K562 (cell line): Measurements from ENCODE around the gene GEMIN7. TPM values are rescaled to one million over a fixed set of nuclear protein-coding genes. Genes with fewer than 3 reads are reported as not detected.

Experiments
- ATAC-seq: fragments of 200-7000 bp; cut with Tn5 transposase; 3 replicates; pipeline ENCODE4 v1.9.1; 2020; ENCODE audit warnings: moderate library complexity
- BruUV-seq: library from RNA; stranded (reverse); fragments of 400-500 nt; replicated peaks from 2 replicates; lab custom pipeline; 2021; lab: Mats Ljungman, UMichigan
- CTCF ChIA-PET: fragments of 300-600 bp; formaldehyde crosslinking; extraction: SDS; loops from one replicate; lab custom pipeline; 2021; ENCODE audit warnings: low intra/inter-chr PET ratio; lab: Yijun Ruan, JAX
- POLR2A ChIA-PET: fragments of 300-600, 350-650 bp; sonication (Branson Sonifier 250); formaldehyde crosslinking; extraction: SDS; loops from one replicate; lab custom pipeline; 2021; ENCODE audit warnings: antibody characterized with exemption, inconsistent platforms; lab: Yijun Ruan, JAX
- DNase-seq, 4 experiments: peaks; one replicate each; pipeline versions ENCODE4 v3.0.0 to v3.0.0-alpha.2; 2011 to 2018; ENCODE audit warnings: low spot score in 3 of 4, mixed read lengths in 3 of 4; ENCODE audit errors: extremely low read depth in 1 of 4
- FAIRE-seq: peaks from 2 replicates; lab custom pipeline; 2011; peaks lifted over from hg19 to GRCh38; lab: Jason Lieb, UNC
- H2AFZ ChIP-seq: 2 replicates; pipeline ENCODE4 v1.6.0; 2011; ENCODE audit warnings: low read depth, low read length, control low read depth, inconsistent platforms
- H3K27ac ChIP-seq: fragments of 200-600 bp; 3 replicates; pipeline ENCODE4 v1.8.0; 2011; ENCODE audit warnings: low read depth, mild to moderate bottlenecking, control low read depth, inconsistent platforms, low read length, moderate library complexity, mixed read lengths; ENCODE audit errors: extremely low read depth
- H3K27me3 ChIP-seq, 2 experiments: fragments of 300-600 bp in 1 of 2; 2 replicates in 1 of 2; 3 replicates in 1 of 2; pipeline versions ENCODE4 v1.6.0 to v1.8.0; 2011; ENCODE audit warnings: inconsistent platforms in 2 of 2, low read length in 2 of 2, mild to moderate bottlenecking in 1 of 2, mixed read lengths in 1 of 2, moderate library complexity in 1 of 2; ENCODE audit not compliant: control insufficient read depth in 2 of 2, insufficient read depth in 2 of 2
- H3K36me3 ChIP-seq: fragments of 300-600 bp; 3 replicates; pipeline ENCODE4 v1.8.0; 2011; ENCODE audit warnings: mild to moderate bottlenecking, low read length, inconsistent platforms; ENCODE audit not compliant: control insufficient read depth, insufficient read depth
- H3K4me1 ChIP-seq, 2 experiments: fragments of 200-600 bp in 1 of 2; replicated peaks in 1 of 2; 2 replicates in 1 of 2; 3 replicates in 1 of 2; pipeline versions ENCODE4 v1.5.1 to v1.8.0; 2011; ENCODE audit warnings: inconsistent platforms in 2 of 2, low read length in 2 of 2, mild to moderate bottlenecking in 1 of 2, mixed read lengths in 1 of 2, moderate library complexity in 1 of 2; ENCODE audit not compliant: control insufficient read depth in 2 of 2, insufficient read depth in 2 of 2
- H3K4me2 ChIP-seq: 2 replicates; pipeline ENCODE4 v1.6.1; 2011; ENCODE audit warnings: low read length, control low read depth, inconsistent platforms, mixed read lengths; ENCODE audit not compliant: insufficient read depth
- H3K4me3 ChIP-seq: fragments of 200-600 bp; sonication (generic), shearing (Covaris generic); 2 replicates; pipeline ENCODE4 v1.5.1; 2016; ENCODE audit warnings: control low read depth, inconsistent platforms
- H3K79me2 ChIP-seq: fragments of 200-600 bp; 3 replicates; pipeline ENCODE4 v1.8.0; 2011; ENCODE audit warnings: low read length, inconsistent platforms; ENCODE audit not compliant: control insufficient read depth, insufficient read depth
- H3K9ac ChIP-seq, 2 experiments: 2 replicates each; pipeline versions ENCODE4 v1.6.0 to v1.6.1; 2011; ENCODE audit warnings: low read depth in 2 of 2, low read length in 2 of 2, control low read depth in 1 of 2, inconsistent platforms in 1 of 2, mild to moderate bottlenecking in 1 of 2, mixed read lengths in 1 of 2; ENCODE audit not compliant: insufficient read depth in 1 of 2
- H3K9me1 ChIP-seq: one replicate; pipeline ENCODE4 v1.6.0; 2011; ENCODE audit warnings: inconsistent platforms, mild to moderate bottlenecking, low read length, moderate library complexity; ENCODE audit not compliant: control insufficient read depth, insufficient read depth
- H3K9me3 ChIP-seq: replicated peaks from 2 replicates; pipeline ENCODE4 v1.5.1; 2011; ENCODE audit warnings: low read depth, low read length, inconsistent platforms; ENCODE audit not compliant: control insufficient read depth, insufficient read depth
- H4K20me1 ChIP-seq: replicated peaks from 2 replicates; pipeline ENCODE4 v1.6.1; 2011; ENCODE audit warnings: low read length, inconsistent platforms, mixed read lengths; ENCODE audit not compliant: control insufficient read depth, insufficient read depth
- CEBPB ChIP-seq: fragments of 450-650 bp; IDR thresholded peaks from 2 replicates; pipeline ENCODE4 v1.6.1; 2016; ENCODE audit warnings: missing genetic modification characterization, missing compliant biosample characterization
- DDX20 ChIP-seq: fragments of 450-650 bp; IDR thresholded peaks from 2 replicates; pipeline ENCODE4 v1.6.1; 2016; ENCODE audit warnings: missing genetic modification characterization, low read depth, mild to moderate bottlenecking, missing compliant biosample characterization, moderate library complexity
- FOXK1 ChIP-seq: sonication (generic); formaldehyde crosslinking; IDR thresholded peaks from 2 replicates; pipeline ENCODE4 v1.8.0; 2022; ENCODE audit warnings: missing genetic modification reagents, mild to moderate bottlenecking, borderline replicate concordance
- FOXO4 ChIP-seq: fragments of 450-650 bp; formaldehyde crosslinking; IDR thresholded peaks from 2 replicates; pipeline ENCODE4 v1.4.0; 2020; ENCODE audit warnings: mild to moderate bottlenecking, moderate library complexity
- ILF3 ChIP-seq: fragments of 450-650 bp; IDR thresholded peaks from 2 replicates; pipeline ENCODE4 v1.6.1; 2018; ENCODE audit warnings: antibody characterized with exemption, mild to moderate bottlenecking, moderate library complexity, borderline replicate concordance
- MCM3 ChIP-seq: fragments of 450-650 bp; IDR thresholded peaks from 2 replicates; pipeline ENCODE4 v1.6.1; 2016
- MEIS2 ChIP-seq: fragments of 450-650 bp; IDR thresholded peaks from 2 replicates; pipeline ENCODE4 v1.6.1; 2014; ENCODE audit warnings: mild to moderate bottlenecking; ENCODE audit not compliant: partially characterized antibody
- NFRKB ChIP-seq: fragments of 450-650 bp; IDR thresholded peaks from 2 replicates; pipeline ENCODE4 v1.6.1; 2016; ENCODE audit warnings: low read depth
- POLR3A ChIP-seq: IDR thresholded peaks from 2 replicates; pipeline ENCODE4 v1.6.1; 2011; ENCODE audit warnings: borderline replicate concordance, mild to moderate bottlenecking, moderate library complexity; ENCODE audit not compliant: insufficient read length, insufficient read depth; ENCODE audit errors: extremely low read depth
- SLC30A9 ChIP-seq: fragments of 250-450 bp; sonication (Bioruptor Pico); IDR thresholded peaks from 2 replicates; pipeline ENCODE4 v1.8.0; 2022; ENCODE audit warnings: mild to moderate bottlenecking, moderate library complexity
- YBX1 ChIP-seq: fragments of 450-650 bp; IDR thresholded peaks from 2 replicates; pipeline ENCODE4 v1.7.1; 2016; ENCODE audit warnings: mild to moderate bottlenecking
- WGBS: fragments of 100-300 bp; shearing (Covaris generic); methylation state at CpG from one replicate; pipeline ENCODE4 v1.1.6; 2016; ENCODE audit warnings: low coverage, mixed read lengths; ENCODE audit not compliant: insufficient coverage; ENCODE audit errors: missing lambda C conversion rate; 5-methylcytosine and 5-hydroxymethylcytosine counted together
- in situ Hi-C: fragments of 300-500 bp; cut with MboI; formaldehyde crosslinking; loops from 4 replicates; pipeline ENCODE4 v1.15.0; 2018; ENCODE audit warnings: inconsistent platforms, mixed read lengths
- intact Hi-C: fragments of 100-400 bp; cut with micrococcal nuclease; formaldehyde crosslinking; loops from 2 replicates; pipeline ENCODE4 v1.14.2; 2022
- polyA plus RNA-seq, 8 experiments: library from polyadenylated mRNA; depleted of rRNA in 4 of 8; stranded (reverse) in 5 of 8; unstranded in 3 of 8; fragments of >200 nt; fragmentation: Nextera tagmentation in 2 of 8; fragmentation: Illumina TruSeq in 1 of 8; extraction: Ambion mirVana in 2 of 8; extraction: Trizol in 1 of 8; gene quantifications; 2 replicates each; pipeline versions ENCODE4 v1.2.1 to v1.2.3, GENCODE V29; 2011 to 2014; ENCODE audit warnings: inconsistent platforms in 1 of 8, missing spikeins in 1 of 8
- total RNA-seq, 7 experiments: library from RNA; depleted of rRNA in 6 of 7; stranded (reverse); fragments of >200 nt in 6 of 7; fragmentation: Illumina TruSeq in 2 of 7; extraction: Trizol in 2 of 7; gene quantifications; 2 replicates each; pipeline versions ENCODE4 v1.2.1 to v1.2.3, GENCODE V29; 2011 to 2021; ENCODE audit warnings: low replicate concordance in 1 of 7
- TF ChIP-seq, protein P1 (sequence below): sonication (generic); formaldehyde crosslinking; IDR thresholded peaks from 2 replicates; pipeline ENCODE4 v1.8.1; 2023; ENCODE audit warnings: mild to moderate bottlenecking, missing genetic modification reagents
- TF ChIP-seq, protein P2 (sequence below): fragments of 450-650 bp; formaldehyde crosslinking; IDR thresholded peaks from 2 replicates; pipeline ENCODE4 v1.4.0; 2020; ENCODE audit warnings: mild to moderate bottlenecking, moderate library complexity
- TF ChIP-seq, protein P3 (sequence below), 3 experiments: fragments of 200-800 bp in 1 of 3; sonication (Bioruptor generic) in 1 of 3; sonication (generic) in 1 of 3; formaldehyde crosslinking in 1 of 3; IDR thresholded peaks; 2 replicates each; pipeline versions ENCODE4 v1.6.1 to v1.8.0; 2016 to 2022; ENCODE audit warnings: mild to moderate bottlenecking in 2 of 3, missing compliant biosample characterization in 2 of 3, missing genetic modification characterization in 2 of 3, missing genetic modification reagents in 1 of 3

GEMIN7 gene
- total and polyA plus RNA-seq, 9 of the 15 experiments (the other 6 are each of a cell fraction or from before 2014, with no cell fraction given): 23.1 to 124 (median 54.9) TPM

GRCh38 chr19:45112111-45112827 lies 33.2 kb downstream of the GEMIN7 start:
- WGBS: 90% methylated on average over 10 of the region's 11 CpGs
- Histone ChIP-seq H3K79me2 (peaks cover 82% of the 10 kb centered on the region), H3K4me3 (no peak overlapping the region), H4K20me1 (peaks cover 20% of the 10 kb centered on the region; the same call in 1 of the 2 replicates), H3K36me3 (peaks cover 23% of the 10 kb centered on the region; the same call in 2 of the 3 replicates), H3K4me2 (no peak overlapping the region), H3K9me1 (peaks cover 5% of the 10 kb centered on the region), H3K27me3 (no peaks in the 10 kb centered on the region), H3K9ac (0 out of 4 replicates have a peak overlapping the region, but pooled peaks of 1 of the 2 experiments have one; percentile 22), H3K4me1 (peaks cover 8 to 26% of the 10 kb centered on the region in 2 experiments; a peak in 4 of 5 replicates), H2AFZ (no peak overlapping the region), H3K9me3 (no peaks in the 10 kb centered on the region), H3K27ac (no peak overlapping the region)
- CTCF ChIA-PET: no interaction called here
- in situ Hi-C loops: no loop called here
- DNase-seq: no peak
- intact Hi-C loops: no loop called here
- no TSS peak for BruUV-seq
- ATAC-seq: no peak
- FAIRE-seq: no peak
- POLR2A ChIA-PET: interaction anchor here (0.5 to 1.4 kb wide), 6 partner anchors 9 to 135 kb away, joined by 3 to 6 read pairs (median 4); no protein-coding TSS in a partner anchor
- TF ChIP-seq CEBPB (tag): no peak
- no peak for TF ChIP-seq MCM3
- TF ChIP-seq FOXK1: no peak
- TF ChIP-seq MEIS2: no peak
- no peak for TF ChIP-seq ILF3
- TF ChIP-seq, protein P1, sequence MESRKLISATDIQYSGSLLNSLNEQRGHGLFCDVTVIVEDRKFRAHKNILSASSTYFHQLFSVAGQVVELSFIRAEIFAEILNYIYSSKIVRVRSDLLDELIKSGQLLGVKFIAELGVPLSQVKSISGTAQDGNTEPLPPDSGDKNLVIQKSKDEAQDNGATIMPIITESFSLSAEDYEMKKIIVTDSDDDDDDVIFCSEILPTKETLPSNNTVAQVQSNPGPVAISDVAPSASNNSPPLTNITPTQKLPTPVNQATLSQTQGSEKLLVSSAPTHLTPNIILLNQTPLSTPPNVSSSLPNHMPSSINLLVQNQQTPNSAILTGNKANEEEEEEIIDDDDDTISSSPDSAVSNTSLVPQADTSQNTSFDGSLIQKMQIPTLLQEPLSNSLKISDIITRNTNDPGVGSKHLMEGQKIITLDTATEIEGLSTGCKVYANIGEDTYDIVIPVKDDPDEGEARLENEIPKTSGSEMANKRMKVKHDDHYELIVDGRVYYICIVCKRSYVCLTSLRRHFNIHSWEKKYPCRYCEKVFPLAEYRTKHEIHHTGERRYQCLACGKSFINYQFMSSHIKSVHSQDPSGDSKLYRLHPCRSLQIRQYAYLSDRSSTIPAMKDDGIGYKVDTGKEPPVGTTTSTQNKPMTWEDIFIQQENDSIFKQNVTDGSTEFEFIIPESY (CRISPR knock-in tag): no peak
- TF ChIP-seq POLR3A: no peak
- TF ChIP-seq, protein P2, sequence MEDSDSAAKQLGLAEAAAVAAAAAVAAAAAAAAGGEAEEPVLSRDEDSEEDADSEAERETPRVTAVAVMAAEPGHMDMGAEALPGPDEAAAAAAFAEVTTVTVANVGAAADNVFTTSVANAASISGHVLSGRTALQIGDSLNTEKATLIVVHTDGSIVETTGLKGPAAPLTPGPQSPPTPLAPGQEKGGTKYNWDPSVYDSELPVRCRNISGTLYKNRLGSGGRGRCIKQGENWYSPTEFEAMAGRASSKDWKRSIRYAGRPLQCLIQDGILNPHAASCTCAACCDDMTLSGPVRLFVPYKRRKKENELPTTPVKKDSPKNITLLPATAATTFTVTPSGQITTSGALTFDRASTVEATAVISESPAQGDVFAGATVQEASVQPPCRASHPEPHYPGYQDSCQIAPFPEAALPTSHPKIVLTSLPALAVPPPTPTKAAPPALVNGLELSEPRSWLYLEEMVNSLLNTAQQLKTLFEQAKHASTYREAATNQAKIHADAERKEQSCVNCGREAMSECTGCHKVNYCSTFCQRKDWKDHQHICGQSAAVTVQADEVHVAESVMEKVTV: no peak
- TF ChIP-seq SLC30A9: no peak
- no peak for TF ChIP-seq DDX20 (tag)
- TF ChIP-seq FOXO4 (CRISPR knock-in tag): no peak
- TF ChIP-seq, protein P3, sequence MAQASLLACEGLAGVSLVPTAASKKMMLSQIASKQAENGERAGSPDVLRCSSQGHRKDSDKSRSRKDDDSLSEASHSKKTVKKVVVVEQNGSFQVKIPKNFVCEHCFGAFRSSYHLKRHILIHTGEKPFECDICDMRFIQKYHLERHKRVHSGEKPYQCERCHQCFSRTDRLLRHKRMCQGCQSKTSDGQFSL (CRISPR knock-in tag; IDR thresholded peaks at IDR 0.05): no peak
- TF ChIP-seq, protein P3 (tag; IDR thresholded peaks at IDR 0.05): no peak
- no peak for TF ChIP-seq NFRKB
- TF ChIP-seq YBX1: no peak
